Neural cell (in vitro differentiated cells): ENCODE measurements around the gene PRKD1. TPM values are rescaled to one million over a fixed set of nuclear protein-coding genes. Genes with fewer than 3 reads are reported as not detected.
A peak's percentile ranks its signal among the peaks of the same experiment; 100 is the strongest.

ENCODE experiments used
- H2AFZ ChIP-seq: fragments of 200-600, 300-800 bp; sonication (generic), shearing (Covaris generic); 2 replicates; pipeline ENCODE4 v1.6.0; 2014; ENCODE audit warnings: low read depth, mild to moderate bottlenecking, antibody characterized with exemption, low read length, moderate library complexity
- H3F3A ChIP-seq: fragments of 200-600 bp; shearing (Covaris generic); 2 replicates; pipeline ENCODE4 v1.6.1; 2016; ENCODE audit warnings: mild to moderate bottlenecking, moderate library complexity, mixed read lengths, antibody characterized with exemption, low read length; ENCODE audit not compliant: insufficient read depth, poor library complexity, severe bottlenecking
- H3K27ac ChIP-seq: fragments of 200-600, 300-800 bp; sonication (generic), shearing (Covaris generic); 2 replicates; pipeline ENCODE4 v1.5.1; 2014; ENCODE audit warnings: mild to moderate bottlenecking, low read length, moderate library complexity
- H3K27me3 ChIP-seq: fragments of 300-800, 200-600 bp; sonication (generic), shearing (Covaris generic); 2 replicates; pipeline ENCODE4 v1.6.0; 2014; ENCODE audit warnings: mild to moderate bottlenecking, low read depth, low read length, moderate library complexity; ENCODE audit not compliant: insufficient read depth
- H3K36me3 ChIP-seq: fragments of 300-800, 200-600 bp; sonication (generic), shearing (Covaris generic); 2 replicates; pipeline ENCODE4 v1.5.1; 2014; ENCODE audit warnings: mild to moderate bottlenecking, antibody characterized with exemption, low read length, moderate library complexity; ENCODE audit not compliant: insufficient read depth
- H3K4me2 ChIP-seq: fragments of 300-800, 200-600 bp; sonication (generic), shearing (Covaris generic); 2 replicates; pipeline ENCODE4 v1.6.0; 2014; ENCODE audit warnings: mild to moderate bottlenecking, low read length
- H3K4me3 ChIP-seq: fragments of 300-800, 200-600 bp; sonication (generic), shearing (Covaris generic); 2 replicates; pipeline ENCODE4 v1.5.1; 2014; ENCODE audit warnings: mild to moderate bottlenecking, low read length, moderate library complexity
- H3K79me2 ChIP-seq: fragments of 200-600 bp; shearing (Covaris generic); replicated peaks from 2 replicates; pipeline ENCODE4 v1.6.0; 2014; ENCODE audit warnings: mild to moderate bottlenecking, low read length, moderate library complexity; ENCODE audit not compliant: insufficient read depth
- H3K9ac ChIP-seq: fragments of 300-800, 200-600 bp; sonication (generic), shearing (Covaris generic); 2 replicates; pipeline ENCODE4 v1.6.1; 2016; ENCODE audit warnings: mild to moderate bottlenecking, low read length, mixed read lengths
- H3K9me2 ChIP-seq: fragments of 200-600 bp; shearing (Covaris generic); 2 replicates; pipeline ENCODE4 v1.6.1; 2016; ENCODE audit warnings: mild to moderate bottlenecking, low read length, mixed read lengths; ENCODE audit not compliant: insufficient read depth
- H3K9me3 ChIP-seq: fragments of 200-600, 300-800 bp; sonication (generic), shearing (Covaris generic); 2 replicates; pipeline ENCODE4 v1.6.1; 2016; ENCODE audit warnings: mild to moderate bottlenecking, mixed run types, low read length, moderate library complexity, mixed read lengths
- H4K20me1 ChIP-seq: fragments of 200-600 bp; shearing (Covaris generic); 2 replicates; pipeline ENCODE4 v1.6.1; 2016; ENCODE audit warnings: mild to moderate bottlenecking, mixed run types; ENCODE audit not compliant: insufficient read depth
- CTCF ChIP-seq: fragments of 450-650 bp; IDR thresholded peaks from 2 replicates; pipeline ENCODE4 v1.5.1; 2014; ENCODE audit warnings: antibody characterized with exemption, mild to moderate bottlenecking, moderate library complexity; ENCODE audit not compliant: poor library complexity, severe bottlenecking
- EP300 ChIP-seq: fragments of 450-650 bp; conservative IDR thresholded peaks from 2 replicates; pipeline ENCODE4 v1.6.1; 2014; ENCODE audit warnings: antibody characterized with exemption, mild to moderate bottlenecking, moderate library complexity; ENCODE audit not compliant: poor library complexity, severe bottlenecking
- EZH2 ChIP-seq: fragments of 200-600, 300-800 bp; shearing (Covaris generic), sonication (generic); IDR thresholded peaks from 2 replicates; pipeline ENCODE4 v1.6.1; 2014; ENCODE audit warnings: antibody characterized with exemption, low read length, borderline replicate concordance, mild to moderate bottlenecking; ENCODE audit not compliant: insufficient read depth, poor library complexity, severe bottlenecking
- MXI1 ChIP-seq: fragments of 450-650 bp; conservative IDR thresholded peaks from 2 replicates; pipeline ENCODE4 v1.6.1; 2014; ENCODE audit warnings: antibody characterized with exemption, mild to moderate bottlenecking; ENCODE audit not compliant: poor library complexity, severe bottlenecking
- POLR2AphosphoS5 ChIP-seq: IDR thresholded peaks from 2 replicates; pipeline ENCODE4 v1.6.1; 2012
- RAD21 ChIP-seq: fragments of 450-650 bp; conservative IDR thresholded peaks from 2 replicates; pipeline ENCODE4 v1.6.1; 2014; ENCODE audit warnings: antibody characterized with exemption, mild to moderate bottlenecking, moderate library complexity
- REST ChIP-seq: IDR thresholded peaks from 2 replicates; pipeline ENCODE4 v1.6.1; 2012; ENCODE audit warnings: borderline replicate concordance
- SMC3 ChIP-seq: fragments of 450-650 bp; conservative IDR thresholded peaks from 2 replicates; pipeline ENCODE4 v1.6.1; 2014; ENCODE audit warnings: antibody characterized with exemption, mild to moderate bottlenecking, moderate library complexity; ENCODE audit not compliant: poor library complexity
- TAF1 ChIP-seq: IDR thresholded peaks from 2 replicates; pipeline ENCODE4 v1.6.1; 2012; ENCODE audit warnings: low read depth
- polyA plus RNA-seq: library from polyadenylated mRNA; depleted of rRNA; stranded (reverse); fragments of >200 nt; gene quantifications from 2 replicates; pipeline ENCODE4 v1.2.3, GENCODE V29; 2014

Gene PRKD1
- polyA plus RNA-seq, 1 donor from 2014 or later: 9.6 TPM

- H3K27me3 ChIP-seq: no peaks in the 10 kb centered on the region
- no peaks in the 10 kb centered on the region for H3K9me3 ChIP-seq
- H3K36me3 ChIP-seq: no peaks in the 10 kb centered on the region
- H3K9ac ChIP-seq: no peak overlapping the region
- no peak overlapping the region for H3K4me2 ChIP-seq
- H3K27ac ChIP-seq: no peak overlapping the region
- no peaks in the 10 kb centered on the region for H4K20me1 ChIP-seq
- H2AFZ ChIP-seq: no peak overlapping the region
- no peaks in the 10 kb centered on the region for H3K79me2 ChIP-seq
- TF ChIP-seq MXI1: no peak
- TF ChIP-seq EZH2: no peak
- TF ChIP-seq POLR2AphosphoS5: no peak
- TF ChIP-seq SMC3: no peak
- no peak overlapping the region for H3K4me3 ChIP-seq
- no peaks in the 10 kb centered on the region for H3K9me2 ChIP-seq
- H3F3A ChIP-seq: no peaks in the 10 kb centered on the region
These were observed 340.6 kb downstream of the PRKD1 start for GRCh38 chr14:29587046-29587445.

GRCh38 chr14:29584992-29585391 is 342.7 kb downstream of the PRKD1 start:
- H3K9ac ChIP-seq: no peak overlapping the region
- TF ChIP-seq REST (peak; percentile 27), CTCF (no peak), TAF1 (no peak), EZH2 (no peak), SMC3 (peak; percentile 20), EP300 (peak; percentile 71), MXI1 (no peak), POLR2AphosphoS5 (peak; percentile 68), RAD21 (no peak)
- H3K4me3 ChIP-seq: peak overlapping the region; percentile 43
- H3K27me3 ChIP-seq: no peaks in the 10 kb centered on the region
- H3K9me2 ChIP-seq: no peaks in the 10 kb centered on the region
- peak overlapping the region; percentile 14 for H3K27ac ChIP-seq
- H3K4me2 ChIP-seq: no peak overlapping the region
- no peaks in the 10 kb centered on the region for H3F3A ChIP-seq
- no peaks in the 10 kb centered on the region for H3K9me3 ChIP-seq
- no peaks in the 10 kb centered on the region for H3K36me3 ChIP-seq
- no peaks in the 10 kb centered on the region for H4K20me1 ChIP-seq
- H3K79me2 ChIP-seq: no peaks in the 10 kb centered on the region
- H2AFZ ChIP-seq: no peak overlapping the region

GRCh38 chr14:29580763-29581162 is 346.9 kb downstream of the PRKD1 start:
- H3K79me2 ChIP-seq: no peaks in the 10 kb centered on the region
- no peak overlapping the region for H3K27ac ChIP-seq
- H3K36me3 ChIP-seq: no peaks in the 10 kb centered on the region
- H3K9me2 ChIP-seq: no peaks in the 10 kb centered on the region
- H3F3A ChIP-seq: no peaks in the 10 kb centered on the region
- no peak overlapping the region for H3K4me3 ChIP-seq
- H3K9me3 ChIP-seq: no peaks in the 10 kb centered on the region
- no peak overlapping the region for H3K9ac ChIP-seq
- no peaks in the 10 kb centered on the region for H4K20me1 ChIP-seq
- H2AFZ ChIP-seq: no peak overlapping the region
- TF ChIP-seq EZH2: no peak
- no peak for TF ChIP-seq RAD21
- no peak for TF ChIP-seq TAF1
- no peak for TF ChIP-seq POLR2AphosphoS5
- no peak for TF ChIP-seq MXI1
- no peak for TF ChIP-seq EP300
- no peak for TF ChIP-seq REST
- TF ChIP-seq CTCF: no peak
- TF ChIP-seq SMC3: no peak
- H3K4me2 ChIP-seq: no peak overlapping the region
- H3K27me3 ChIP-seq: no peaks in the 10 kb centered on the region
